ENCODE results near the gene GLDC. TPM values are rescaled to one million over a fixed set of nuclear protein-coding genes. Genes with fewer than 3 reads are reported as not detected.
"Not testable (repeated sequence)": the region's sequence is repeated elsewhere in the genome, so short reads cannot be mapped to it uniquely, and the experiment has no call there.

The GLDC gene
- total RNA-seq, 1 donor from 2014 or later = 8.9 TPM

- FAIRE-seq (no peak), DNase-seq (ENCODE audit: low read depth) (no peak)
- H2AFZ ChIP-seq (ENCODE audit: low read depth, low read length) = no peak overlapping the region
- H3K4me1 ChIP-seq (ENCODE audit: insufficient read depth, low read length) = no peaks in the 10 kb centered on the region
- H3K9me3 ChIP-seq (ENCODE audit: insufficient read depth, low read depth, low read length) = no peaks in the 10 kb centered on the region
- H3K4me2 ChIP-seq (ENCODE audit: low read length) = no peak overlapping the region
- no peaks in the 10 kb centered on the region for H4K20me1 ChIP-seq (ENCODE audit: insufficient read depth, low read length)
- no peak overlapping the region for H3K9ac ChIP-seq (ENCODE audit: low read length)
- no peaks in the 10 kb centered on the region for H3K36me3 ChIP-seq (ENCODE audit: insufficient read depth, low read length)
- TF ChIP-seq CTCF (IDR thresholded peaks at IDR 0.05; ENCODE audit: insufficient read depth, low read depth, low read length) (no peak), EZH2 (IDR thresholded peaks at IDR 0.05; ENCODE audit: insufficient read depth, low read length) (no peak)
- H3K27me3 ChIP-seq (ENCODE audit: insufficient read depth, low read length) = no peaks in the 10 kb centered on the region
- Mint-ChIP-seq H3K36me3 (ENCODE audit: low read depth, unreplicated experiment) (no peaks in the 10 kb centered on the region), H3K4me1 (ENCODE audit: low read depth, unreplicated experiment) (no peaks in the 10 kb centered on the region), H3K9me3 (ENCODE audit: unreplicated experiment) (no peaks in the 10 kb centered on the region), H3K27me3 (ENCODE audit: low read depth, unreplicated experiment) (peaks cover 4% of the 10 kb centered on the region), H3K4me3 (ENCODE audit: unreplicated experiment) (no peak overlapping the region), H3K27ac (ENCODE audit: unreplicated experiment) (no peak overlapping the region)
- no peaks in the 10 kb centered on the region for H3K79me2 ChIP-seq (ENCODE audit: insufficient read depth, low read length)
- H3K4me3 ChIP-seq (ENCODE audit: insufficient read depth, low read depth, low read length) = no peak overlapping the region
- H3K27ac ChIP-seq (ENCODE audit: low read depth, low read length) = no peak overlapping the region
Observed at GRCh38 chr9:6692433-6692832, 46.9 kb upstream of the GLDC start.

- H2AFZ ChIP-seq (ENCODE audit: low read depth, low read length); H3K9ac ChIP-seq (ENCODE audit: low read length); H3K4me2 ChIP-seq (ENCODE audit: low read length); H3K36me3 Mint-ChIP-seq (ENCODE audit: low read depth, unreplicated experiment); FAIRE-seq; H3K4me3 Mint-ChIP-seq (ENCODE audit: unreplicated experiment); H3K9me3 Mint-ChIP-seq (ENCODE audit: unreplicated experiment); H3K27me3 Mint-ChIP-seq (ENCODE audit: low read depth, unreplicated experiment); H4K20me1 ChIP-seq (ENCODE audit: insufficient read depth, low read length); H3K27ac ChIP-seq (ENCODE audit: low read depth, low read length); H3K4me1 Mint-ChIP-seq (ENCODE audit: low read depth, unreplicated experiment); H3K27me3 ChIP-seq (ENCODE audit: insufficient read depth, low read length); H3K4me3 ChIP-seq (ENCODE audit: insufficient read depth, low read depth, low read length); DNase-seq (ENCODE audit: low read depth); H3K27ac Mint-ChIP-seq (ENCODE audit: unreplicated experiment); H3K36me3 ChIP-seq (ENCODE audit: insufficient read depth, low read length); H3K4me1 ChIP-seq (ENCODE audit: insufficient read depth, low read length); H3K9me3 ChIP-seq (ENCODE audit: insufficient read depth, low read depth, low read length); H3K79me2 ChIP-seq (ENCODE audit: insufficient read depth, low read length): not testable (repeated sequence)
Observed at GRCh38 chr9:6690675-6691070, 45.1 kb upstream of the GLDC start.

- no peaks in the 10 kb centered on the region for H3K4me1 Mint-ChIP-seq (ENCODE audit: low read depth, unreplicated experiment)
Observed at GRCh38 chr9:6689893-6690674, 44.6 kb upstream of the GLDC start.

More at GRCh38 chr9:6689893-6690674, 44.6 kb upstream of the GLDC start:
- DNase-seq (ENCODE audit: low read depth) (no peak), FAIRE-seq (no peak)
- Histone ChIP-seq H4K20me1 (ENCODE audit: insufficient read depth, low read length) (no peaks in the 10 kb centered on the region), H3K27me3 (ENCODE audit: insufficient read depth, low read length) (no peaks in the 10 kb centered on the region), H2AFZ (ENCODE audit: low read depth, low read length) (no peak overlapping the region), H3K36me3 (ENCODE audit: insufficient read depth, low read length) (no peaks in the 10 kb centered on the region), H3K9ac (ENCODE audit: low read length) (no peak overlapping the region), H3K79me2 (ENCODE audit: insufficient read depth, low read length) (no peaks in the 10 kb centered on the region), H3K27ac (ENCODE audit: low read depth, low read length) (no peak overlapping the region), H3K4me2 (ENCODE audit: low read length) (no peak overlapping the region), H3K4me3 (ENCODE audit: insufficient read depth, low read depth, low read length) (no peak overlapping the region), H3K4me1 (ENCODE audit: insufficient read depth, low read length) (no peaks in the 10 kb centered on the region), H3K9me3 (ENCODE audit: insufficient read depth, low read depth, low read length) (no peaks in the 10 kb centered on the region)
- Mint-ChIP-seq H3K9me3 (ENCODE audit: unreplicated experiment) (no peaks in the 10 kb centered on the region), H3K36me3 (ENCODE audit: low read depth, unreplicated experiment) (no peaks in the 10 kb centered on the region), H3K4me3 (ENCODE audit: unreplicated experiment) (no peak overlapping the region), H3K27me3 (ENCODE audit: low read depth, unreplicated experiment) (peaks cover 2% of the 10 kb centered on the region), H3K27ac (ENCODE audit: unreplicated experiment) (no peak overlapping the region)
- TF ChIP-seq CTCF (IDR thresholded peaks at IDR 0.05; ENCODE audit: insufficient read depth, low read depth, low read length) = no peak
- TF ChIP-seq EZH2 (IDR thresholded peaks at IDR 0.05; ENCODE audit: insufficient read depth, low read length) = no peak
